ENCODE results near the gene ACAD10. TPM values are rescaled to one million over a fixed set of nuclear protein-coding genes. Genes with fewer than 3 reads are reported as not detected.

Gene ACAD10
- total RNA-seq (32.8 and 46.8 TPM in 2 replicates), polyA plus RNA-seq (33.6 and 49.6 TPM in 2 replicates)

DNA sequence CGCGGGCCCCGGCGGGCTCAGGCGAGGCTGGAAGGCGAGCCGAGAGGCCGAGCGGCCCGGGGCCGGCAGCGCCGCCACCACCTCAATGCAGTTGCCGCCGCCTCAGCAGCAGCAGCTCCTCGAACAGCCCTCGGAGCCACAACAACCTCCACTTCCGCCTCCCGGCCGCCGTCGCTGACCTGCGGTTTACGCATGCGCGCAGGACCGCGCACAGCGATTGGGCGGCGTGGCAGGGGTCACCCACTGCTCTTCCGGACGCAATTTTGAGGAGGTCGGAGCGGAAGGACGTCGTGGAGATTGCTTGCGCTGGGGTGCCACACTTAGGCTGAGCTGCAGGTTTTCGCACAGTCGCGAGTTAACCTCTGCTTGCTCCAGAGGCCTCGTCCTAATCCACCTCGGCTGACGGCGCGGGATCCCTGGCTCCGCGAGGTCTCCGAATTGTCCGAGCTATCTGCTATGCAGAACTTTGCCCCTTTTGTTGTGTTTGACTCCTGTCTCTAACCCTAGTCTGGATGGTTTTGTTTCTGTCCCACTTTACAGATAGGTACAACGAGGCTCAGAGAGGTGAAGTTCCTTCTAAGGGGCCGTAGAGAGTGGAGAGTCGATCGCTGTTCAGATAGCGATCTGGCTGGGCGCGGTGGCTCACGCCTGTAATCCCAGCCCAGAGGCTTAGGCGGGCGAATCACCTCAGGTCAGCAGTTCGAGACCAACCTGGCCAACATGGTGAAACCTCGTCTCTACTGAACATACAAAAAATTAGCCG, at the start of gene ACAD10, which contains the start of gene BRAP:
Gene ACAD10 (plus strand): TSS at position 243 of the 763 bp plus-strand sequence. CDS start 6,657 bp downstream, outside the sequence.
Gene BRAP (minus strand): TSS at position 146 of the 763 bp plus-strand sequence. CDS start 164 bp downstream, outside the sequence.
- Histone ChIP-seq H3K27me3 (no peaks in the 10 kb centered on the region), H3K9me3 (ENCODE audit: low read depth) (no peaks in the 10 kb centered on the region), H3K27ac (peak within 1 kb of the TSS; percentile 89), H3K4me3 (peak within 1 kb of the TSS; percentile 95), H3K4me1 (ENCODE audit: low read depth) (no peaks in the 10 kb centered on the region), H3K36me3 (peaks cover 18% of the 10 kb centered on the region)
- TF ChIP-seq, protein P1, sequence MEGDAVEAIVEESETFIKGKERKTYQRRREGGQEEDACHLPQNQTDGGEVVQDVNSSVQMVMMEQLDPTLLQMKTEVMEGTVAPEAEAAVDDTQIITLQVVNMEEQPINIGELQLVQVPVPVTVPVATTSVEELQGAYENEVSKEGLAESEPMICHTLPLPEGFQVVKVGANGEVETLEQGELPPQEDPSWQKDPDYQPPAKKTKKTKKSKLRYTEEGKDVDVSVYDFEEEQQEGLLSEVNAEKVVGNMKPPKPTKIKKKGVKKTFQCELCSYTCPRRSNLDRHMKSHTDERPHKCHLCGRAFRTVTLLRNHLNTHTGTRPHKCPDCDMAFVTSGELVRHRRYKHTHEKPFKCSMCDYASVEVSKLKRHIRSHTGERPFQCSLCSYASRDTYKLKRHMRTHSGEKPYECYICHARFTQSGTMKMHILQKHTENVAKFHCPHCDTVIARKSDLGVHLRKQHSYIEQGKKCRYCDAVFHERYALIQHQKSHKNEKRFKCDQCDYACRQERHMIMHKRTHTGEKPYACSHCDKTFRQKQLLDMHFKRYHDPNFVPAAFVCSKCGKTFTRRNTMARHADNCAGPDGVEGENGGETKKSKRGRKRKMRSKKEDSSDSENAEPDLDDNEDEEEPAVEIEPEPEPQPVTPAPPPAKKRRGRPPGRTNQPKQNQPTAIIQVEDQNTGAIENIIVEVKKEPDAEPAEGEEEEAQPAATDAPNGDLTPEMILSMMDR (IDR thresholded peaks at IDR 0.05; ENCODE audit: low read depth, low read length), result no peak
- DNase-seq (ENCODE audit: low read depth in 1 of 2, low spot score in 1 of 2), result peak; percentile 94 to 95

- no peaks in the 10 kb centered on the region for H3K27me3 ChIP-seq
- no peak overlapping the region for H3K4me3 ChIP-seq
- peaks cover 18% of the 10 kb centered on the region for H3K4me1 ChIP-seq (ENCODE audit: low read depth)
- peak overlapping the region; percentile 81 for H3K27ac ChIP-seq
- H3K9me3 ChIP-seq (ENCODE audit: low read depth), result no peaks in the 10 kb centered on the region
- peak; percentile 72 to 91 for DNase-seq (ENCODE audit: low read depth in 1 of 2, low spot score in 1 of 2)
- TF ChIP-seq, protein P1 (IDR thresholded peaks at IDR 0.05; ENCODE audit: low read depth, low read length), result no peak
- no peaks in the 10 kb centered on the region for H3K36me3 ChIP-seq
These were observed 49.5 kb upstream of the ACAD10 start for GRCh38 chr12:111636209-111636945.

DNA sequence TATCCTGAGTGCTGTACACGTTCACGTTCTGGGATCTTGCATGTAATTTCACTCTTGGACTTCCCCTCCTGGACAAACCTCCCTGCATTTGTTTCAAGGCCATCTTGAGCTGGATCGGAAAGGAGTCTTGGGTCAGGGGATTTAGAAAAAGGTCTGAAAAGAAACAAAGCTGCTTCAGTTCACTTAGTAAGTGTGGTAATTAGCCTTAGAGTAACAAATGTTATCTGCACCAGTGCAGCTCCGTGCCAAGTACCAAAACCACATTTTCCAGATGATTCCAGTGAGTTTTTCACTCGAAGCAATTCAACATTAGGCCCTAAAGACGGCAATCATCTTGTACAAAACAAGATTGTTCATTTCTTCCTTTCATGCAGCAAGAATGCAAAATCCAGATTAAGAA, 47.3 kb upstream of the ACAD10 start:
- H3K4me1 ChIP-seq (ENCODE audit: low read depth), result peaks cover 18% of the 10 kb centered on the region
- peak in 1 of 2 donors; percentile 85 for DNase-seq (ENCODE audit: low read depth in 1 of 2, low spot score in 1 of 2)
- H3K9me3 ChIP-seq (ENCODE audit: low read depth), result no peaks in the 10 kb centered on the region
- H3K36me3 ChIP-seq, result peaks cover 4% of the 10 kb centered on the region
- H3K27ac ChIP-seq, result no peak overlapping the region
- TF ChIP-seq, protein P1 (IDR thresholded peaks at IDR 0.05; ENCODE audit: low read depth, low read length), result no peak
- H3K4me3 ChIP-seq, result no peak overlapping the region
- no peaks in the 10 kb centered on the region for H3K27me3 ChIP-seq

DNA sequence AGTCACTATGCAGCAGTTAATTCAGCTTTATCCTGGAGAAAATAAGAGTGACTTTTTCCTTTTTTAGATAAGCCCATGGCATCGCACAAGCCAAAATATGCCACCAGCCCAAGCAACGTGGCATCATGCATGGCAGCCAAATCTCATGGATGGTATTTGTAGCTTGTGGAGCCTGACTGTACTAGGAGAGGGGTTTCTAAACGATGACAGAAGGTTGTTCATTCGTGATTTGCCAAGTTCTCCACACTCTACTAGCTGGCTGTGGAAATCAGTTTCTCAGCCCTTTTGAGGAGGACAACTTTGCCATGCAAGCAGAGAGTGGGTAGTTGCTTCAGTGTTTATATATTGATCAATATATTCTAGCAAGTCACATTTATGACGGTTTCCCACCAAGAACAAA, 45.3 kb upstream of the ACAD10 start:
- DNase-seq (ENCODE audit: low read depth in 1 of 2, low spot score in 1 of 2), result no peak
- TF ChIP-seq, protein P1 (IDR thresholded peaks at IDR 0.05; ENCODE audit: low read depth, low read length), result no peak
- no peak overlapping the region for H3K27ac ChIP-seq
- H3K36me3 ChIP-seq, result peaks cover 13% of the 10 kb centered on the region
- no peak overlapping the region for H3K4me3 ChIP-seq
- H3K27me3 ChIP-seq, result no peaks in the 10 kb centered on the region
- H3K4me1 ChIP-seq (ENCODE audit: low read depth), result peaks cover 16% of the 10 kb centered on the region
- H3K9me3 ChIP-seq (ENCODE audit: low read depth), result no peaks in the 10 kb centered on the region

- Histone ChIP-seq H3K4me1 (ENCODE audit: low read depth) (no peaks in the 10 kb centered on the region), H3K36me3 (peaks cover 21% of the 10 kb centered on the region), H3K27me3 (no peaks in the 10 kb centered on the region), H3K9me3 (ENCODE audit: low read depth) (no peaks in the 10 kb centered on the region), H3K27ac (no peak overlapping the region), H3K4me3 (no peak overlapping the region)
- DNase-seq (ENCODE audit: low read depth in 1 of 2, low spot score in 1 of 2), result peak in 1 of 2 donors; percentile 56
- TF ChIP-seq, protein P1 (IDR thresholded peaks at IDR 0.05; ENCODE audit: low read depth, low read length), result peak; percentile 34
These were observed 43.0 kb upstream of the ACAD10 start for GRCh38 chr12:111642681-111643426.

All from cardiac muscle cell (in vitro differentiated cells and primary cell).